ENCODE results near the gene SUGCT.

The SUGCT gene

GRCh38 chr7:40682696-40683095 lies 547.9 kb downstream of the SUGCT start:
- no peak for TF ChIP-seq POLR2AphosphoS5 (IDR thresholded peaks at IDR 0.05; ENCODE audit: low read depth, low read length)
- TF ChIP-seq TAF1 (IDR thresholded peaks at IDR 0.05; ENCODE audit: borderline replicate concordance, insufficient read depth, low read length): no peak
- no peak for TF ChIP-seq REST (IDR thresholded peaks at IDR 0.05; ENCODE audit: insufficient read depth in 1 of 2, low read depth in 2 of 2, low read length in 2 of 2)
- no peak for TF ChIP-seq SIN3A (IDR thresholded peaks at IDR 0.05; ENCODE audit: borderline replicate concordance, insufficient read depth, low read length)
- TF ChIP-seq FOXP2 (optimal IDR thresholded peaks at IDR 0.05; ENCODE audit: borderline replicate concordance, extremely low read depth, extremely low read length, insufficient read depth): no peak

GRCh38 chr7:40694026-40694809 lies 559.4 kb downstream of the SUGCT start:
- TF ChIP-seq POLR2AphosphoS5 (IDR thresholded peaks at IDR 0.05; ENCODE audit: low read depth, low read length): no peak

- TF ChIP-seq REST (IDR thresholded peaks at IDR 0.05; ENCODE audit: insufficient read depth in 1 of 2, low read depth in 2 of 2, low read length in 2 of 2) (no peak), FOXP2 (optimal IDR thresholded peaks at IDR 0.05; ENCODE audit: borderline replicate concordance, extremely low read depth, extremely low read length, insufficient read depth) (no peak)
Measured at GRCh38 chr7:40694991-40695390, 560.2 kb downstream of the SUGCT start.

GRCh38 chr7:40697653-40698052 lies 562.8 kb downstream of the SUGCT start:
- TF ChIP-seq FOXP2 (optimal IDR thresholded peaks at IDR 0.05; ENCODE audit: borderline replicate concordance, extremely low read depth, extremely low read length, insufficient read depth) (no peak), POLR2AphosphoS5 (IDR thresholded peaks at IDR 0.05; ENCODE audit: low read depth, low read length) (no peak), TAF1 (IDR thresholded peaks at IDR 0.05; ENCODE audit: borderline replicate concordance, insufficient read depth, low read length) (no peak), SIN3A (IDR thresholded peaks at IDR 0.05; ENCODE audit: borderline replicate concordance, insufficient read depth, low read length) (no peak), REST (IDR thresholded peaks at IDR 0.05; ENCODE audit: insufficient read depth in 1 of 2, low read depth in 2 of 2, low read length in 2 of 2) (no peak)

GRCh38 chr7:40698214-40698920 lies 563.6 kb downstream of the SUGCT start:
- no peak for TF ChIP-seq TAF1 (IDR thresholded peaks at IDR 0.05; ENCODE audit: borderline replicate concordance, insufficient read depth, low read length)
- TF ChIP-seq POLR2AphosphoS5 (IDR thresholded peaks at IDR 0.05; ENCODE audit: low read depth, low read length): no peak
- no peak for TF ChIP-seq REST (IDR thresholded peaks at IDR 0.05; ENCODE audit: insufficient read depth in 1 of 2, low read depth in 2 of 2, low read length in 2 of 2)
